NCI-H345 treated with DMSO at 0.1 percent for 48 hours (cell line): Measurements from ENCODE around the gene TBC1D16.
"Not testable (repeated sequence)": the region's sequence is repeated elsewhere in the genome, so short reads cannot be mapped to it uniquely, and the experiment has no call there.

ENCODE experiments used
- DNase-seq: peaks from one replicate; lab custom pipeline; 2025; ENCODE audit not compliant: unreplicated experiment; lab: John Stamatoyannopoulos, UW

Gene TBC1D16

DNA sequence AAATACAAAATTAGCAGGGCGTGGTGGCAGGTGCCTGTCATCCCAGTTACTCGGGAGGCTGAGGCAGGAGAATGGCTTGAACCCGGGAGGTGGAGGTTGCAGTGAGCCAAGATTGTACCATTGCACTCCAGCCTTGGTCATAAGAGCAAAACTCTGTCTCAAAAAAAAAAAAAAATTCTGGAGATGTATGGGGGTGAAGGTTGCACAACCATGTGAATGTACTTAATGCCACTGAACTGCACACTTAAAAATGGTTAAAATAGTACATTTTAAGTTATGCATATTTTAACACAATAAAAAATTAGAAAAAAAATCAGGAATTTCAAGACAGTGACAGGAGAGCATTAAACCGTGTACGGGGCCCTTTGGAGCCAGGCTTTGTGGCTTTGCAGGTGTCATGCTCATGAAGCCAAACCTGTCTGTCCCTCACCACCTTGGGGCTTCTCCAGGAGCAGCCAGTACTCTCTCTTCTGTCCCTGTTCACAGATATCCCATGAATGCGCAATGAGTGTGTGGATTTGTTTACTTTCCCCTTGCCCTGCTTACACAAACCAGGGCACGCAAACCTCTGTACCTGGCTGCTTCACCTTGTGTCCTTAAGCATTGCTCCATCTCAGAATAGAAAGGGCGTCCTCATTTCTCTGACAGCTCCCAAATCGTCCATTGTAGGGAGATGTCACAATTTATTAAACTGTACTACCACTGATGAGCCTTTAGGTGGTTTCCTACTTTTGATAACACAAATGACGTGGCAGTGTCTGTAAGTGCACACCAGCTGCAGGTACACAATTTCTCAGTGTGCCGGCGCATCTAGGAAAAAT lies 138.2 kb downstream of the TBC1D16 start:
- DNase-seq: no peak

DNA sequence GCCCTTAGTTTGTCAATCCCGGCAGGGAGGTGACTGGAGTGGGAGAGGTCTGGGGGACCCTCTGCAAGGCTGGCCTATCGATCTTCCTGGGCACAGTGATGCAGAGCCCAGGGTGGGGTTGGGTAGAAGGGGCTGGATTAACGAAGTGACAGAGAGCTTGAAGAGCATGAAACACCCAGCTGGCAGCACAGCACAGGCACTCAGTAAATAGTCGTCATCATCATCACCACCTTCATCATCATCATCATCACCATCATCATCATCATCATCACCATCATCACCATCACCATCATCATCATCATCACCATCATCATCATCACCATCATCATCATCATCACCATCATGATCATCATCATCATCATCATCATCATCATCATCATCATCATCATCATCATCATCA lies 142.2 kb downstream of the TBC1D16 start:
- DNase-seq: not testable (repeated sequence)

GRCh38 chr17:79892457-79893241 lies 143.0 kb downstream of the TBC1D16 start:
- DNase-seq: peak; percentile 95

- DNase-seq: no peak
Observed at GRCh38 chr17:79891113-79891730, 144.4 kb downstream of the TBC1D16 start.

DNA sequence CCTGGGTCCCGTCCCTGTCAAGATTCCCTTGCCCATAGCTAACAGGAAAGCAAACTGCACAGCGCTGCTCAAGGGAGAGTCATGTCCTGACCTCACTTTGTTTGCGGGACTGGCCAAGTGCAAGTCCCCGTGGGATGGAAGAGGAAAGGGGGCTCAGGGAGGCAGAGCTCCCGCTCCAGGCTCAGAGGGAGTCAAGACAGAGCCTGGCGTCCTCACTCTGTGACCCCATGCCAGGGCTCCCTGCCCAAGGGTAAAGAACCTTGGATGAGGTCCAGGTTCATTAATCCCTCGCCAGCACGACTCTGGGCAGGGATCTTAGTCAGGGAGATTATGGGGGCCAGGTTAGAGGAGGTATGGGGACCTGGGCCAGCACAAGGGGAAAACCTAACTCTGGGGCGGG lies 145.0 kb downstream of the TBC1D16 start:
- no peak for DNase-seq

DNA sequence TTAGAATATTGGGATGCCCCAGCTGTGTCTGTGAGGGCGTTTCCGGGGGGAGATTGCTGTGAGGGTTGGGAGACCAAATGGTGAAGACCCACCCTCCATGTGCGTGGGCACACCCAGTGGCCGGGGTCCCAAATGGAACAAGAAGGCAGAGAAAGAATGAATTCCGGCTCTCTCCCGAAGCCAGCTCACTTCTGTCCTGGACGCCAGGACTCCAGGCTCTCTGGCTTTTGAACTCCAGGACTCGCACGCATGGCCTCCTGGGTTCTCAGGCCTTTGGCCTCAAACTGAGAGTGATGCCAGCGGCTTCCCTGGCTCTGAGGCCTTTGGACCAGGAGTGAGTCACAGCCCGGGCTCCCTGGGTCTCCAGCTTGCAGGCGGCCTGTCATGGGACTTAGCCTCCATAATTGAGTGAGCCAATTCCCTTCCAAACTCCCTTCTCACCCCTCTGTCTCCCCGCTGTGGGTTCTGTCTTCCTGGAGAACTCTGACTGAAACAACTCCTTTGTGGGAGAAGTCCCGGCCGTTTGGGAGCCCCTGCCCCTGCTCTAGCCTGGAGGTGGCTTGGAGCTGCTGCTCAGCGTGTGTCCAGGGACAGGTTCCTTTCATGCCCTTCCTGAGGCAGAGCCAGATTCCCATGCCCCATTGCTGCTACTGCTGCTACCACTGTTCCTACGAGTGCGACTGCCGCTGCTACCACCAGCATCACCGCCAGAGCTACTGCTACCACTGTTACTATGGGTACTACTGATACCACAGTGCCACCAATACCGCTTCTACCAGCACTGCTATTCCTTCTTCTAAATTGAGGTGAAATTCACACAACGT lies 146.6 kb downstream of the TBC1D16 start:
- DNase-seq: no peak

GRCh38 chr17:79888009-79888540 lies 147.6 kb downstream of the TBC1D16 start:
- DNase-seq: no peak

DNA sequence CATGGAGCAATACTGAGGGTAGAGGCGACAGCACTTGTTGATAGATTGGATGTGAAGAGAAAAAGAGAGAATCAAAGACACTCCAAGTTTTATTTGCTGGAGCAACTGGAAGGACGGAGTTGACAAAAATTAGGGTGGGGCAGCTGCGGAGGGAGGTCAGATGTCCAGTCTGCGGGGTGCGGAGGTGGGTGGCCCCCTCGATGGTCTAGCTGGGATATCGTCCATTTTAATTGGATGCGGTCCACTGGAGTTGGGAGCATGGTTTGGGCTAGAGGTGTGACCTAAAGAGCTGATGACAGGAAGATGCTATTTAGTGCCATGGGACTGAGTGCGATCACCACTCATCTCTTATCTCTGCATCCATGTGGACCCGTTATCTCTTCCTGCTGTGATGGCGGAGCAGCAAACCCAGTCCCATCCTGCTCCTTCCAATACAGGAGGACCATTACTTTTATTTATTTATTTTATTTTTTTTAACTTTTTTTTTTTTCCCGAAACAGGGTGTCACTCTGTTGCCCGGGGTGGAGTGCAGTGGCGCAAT lies 148.2 kb downstream of the TBC1D16 start:
- DNase-seq: no peak

DNA sequence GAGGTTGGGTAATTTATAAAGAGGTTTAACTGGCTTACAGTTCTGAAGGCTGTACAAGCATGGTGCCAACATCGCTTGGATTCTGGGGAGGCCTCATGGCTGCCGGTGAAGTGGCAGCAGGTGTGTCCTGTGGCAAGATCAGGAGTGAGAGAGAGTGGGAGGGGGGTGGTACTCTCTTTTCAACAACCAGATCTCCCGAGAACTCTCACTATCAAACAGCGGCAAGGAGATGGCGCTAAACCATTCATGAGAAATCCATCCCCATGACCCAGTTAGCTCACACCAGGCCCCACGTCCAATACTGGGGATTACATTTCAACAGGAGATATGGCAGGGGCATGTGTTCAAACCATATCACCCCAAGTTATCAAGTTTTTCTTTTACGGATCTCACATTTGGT lies 152.5 kb downstream of the TBC1D16 start:
- no peak for DNase-seq
